GM12864 (cell line): ENCODE data around the gene HPCAL4.

Experiments used
- DNase-seq: peaks from one replicate; pipeline ENCODE4 v3.0.0-alpha.2; 2011; ENCODE audit warnings: low read depth
- H3K4me3 ChIP-seq: 2 replicates; pipeline ENCODE4 v1.5.1; 2011; ENCODE audit warnings: mild to moderate bottlenecking, low read depth, low read length, control low read depth
- TF ChIP-seq, protein P1 (sequence below): IDR thresholded peaks from 2 replicates; pipeline ENCODE4 v1.5.1; 2011; ENCODE audit warnings: low read depth, mild to moderate bottlenecking, moderate library complexity, low read length, control low read depth, inconsistent platforms; ENCODE audit errors: missing control alignments

Gene HPCAL4

DNA sequence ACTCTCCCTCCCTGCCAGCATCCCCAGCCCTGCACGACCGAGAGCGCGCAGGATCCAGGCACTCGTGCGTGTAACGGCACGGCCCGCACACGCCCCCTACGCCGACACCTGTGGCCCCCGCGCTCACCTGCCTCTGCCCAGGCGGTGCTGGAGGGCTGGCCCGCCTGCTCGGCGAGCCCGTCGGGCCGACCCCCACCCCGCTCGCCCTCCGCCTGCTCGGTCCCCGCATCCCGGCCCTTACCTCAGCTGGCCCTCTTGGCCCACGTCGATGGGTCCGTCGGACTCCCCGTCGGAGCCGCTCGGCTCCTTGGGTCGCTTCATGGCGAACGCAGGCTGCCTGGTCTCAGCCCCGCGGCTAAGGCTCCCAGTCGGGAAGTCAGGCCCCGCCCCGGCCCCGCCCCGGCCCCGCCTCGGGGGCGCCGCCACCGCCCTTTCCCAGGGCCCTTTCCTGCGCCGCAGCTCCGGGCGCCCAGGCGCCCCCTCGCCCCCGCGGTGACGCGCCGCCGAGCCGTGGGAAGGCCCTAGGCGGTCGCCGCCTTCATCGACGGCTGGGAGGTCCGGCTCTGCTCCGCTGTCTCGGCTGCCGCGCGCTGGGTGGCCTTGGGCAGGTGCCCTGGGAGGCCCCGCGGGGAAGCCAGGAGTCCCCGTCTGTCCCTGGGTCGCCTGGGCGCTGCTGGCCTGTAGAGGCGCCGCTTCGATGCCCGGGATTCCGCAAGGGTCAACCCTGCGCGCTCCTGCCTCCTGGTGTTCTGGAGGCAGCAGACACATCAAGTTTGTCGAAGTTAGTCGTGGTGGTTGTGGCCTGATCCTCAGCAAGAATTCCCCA lies 51.7 kb downstream of the HPCAL4 start, which contains the start of gene HEYL:
TSS of gene HEYL (minus strand) at position 339 of the 826 bp plus-strand sequence. CDS start at position 321, 18 bp downstream.
- TF ChIP-seq, protein P1, sequence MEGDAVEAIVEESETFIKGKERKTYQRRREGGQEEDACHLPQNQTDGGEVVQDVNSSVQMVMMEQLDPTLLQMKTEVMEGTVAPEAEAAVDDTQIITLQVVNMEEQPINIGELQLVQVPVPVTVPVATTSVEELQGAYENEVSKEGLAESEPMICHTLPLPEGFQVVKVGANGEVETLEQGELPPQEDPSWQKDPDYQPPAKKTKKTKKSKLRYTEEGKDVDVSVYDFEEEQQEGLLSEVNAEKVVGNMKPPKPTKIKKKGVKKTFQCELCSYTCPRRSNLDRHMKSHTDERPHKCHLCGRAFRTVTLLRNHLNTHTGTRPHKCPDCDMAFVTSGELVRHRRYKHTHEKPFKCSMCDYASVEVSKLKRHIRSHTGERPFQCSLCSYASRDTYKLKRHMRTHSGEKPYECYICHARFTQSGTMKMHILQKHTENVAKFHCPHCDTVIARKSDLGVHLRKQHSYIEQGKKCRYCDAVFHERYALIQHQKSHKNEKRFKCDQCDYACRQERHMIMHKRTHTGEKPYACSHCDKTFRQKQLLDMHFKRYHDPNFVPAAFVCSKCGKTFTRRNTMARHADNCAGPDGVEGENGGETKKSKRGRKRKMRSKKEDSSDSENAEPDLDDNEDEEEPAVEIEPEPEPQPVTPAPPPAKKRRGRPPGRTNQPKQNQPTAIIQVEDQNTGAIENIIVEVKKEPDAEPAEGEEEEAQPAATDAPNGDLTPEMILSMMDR = no peak
- DNase-seq = no peak
- H3K4me3 ChIP-seq = peak within 1 kb of the TSS; percentile 41

DNA sequence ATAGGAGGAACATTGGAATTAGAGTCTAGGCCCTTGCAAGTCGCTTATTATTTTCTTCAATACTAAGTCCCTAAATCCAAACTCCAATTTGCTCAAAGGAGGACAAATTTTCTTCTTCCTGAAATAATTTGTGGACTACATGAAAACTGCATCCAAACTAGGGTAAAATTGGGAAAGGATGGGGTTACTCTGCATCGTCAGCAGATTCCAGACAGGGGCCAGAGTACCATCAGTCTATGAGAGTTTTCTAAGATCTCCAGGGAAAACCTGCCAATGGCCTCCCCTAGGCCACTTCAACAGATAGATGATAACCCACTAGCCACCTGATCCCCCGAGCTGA lies 52.3 kb downstream of the HPCAL4 start:
- DNase-seq = no peak
- TF ChIP-seq, protein P1 = no peak
- peak overlapping the region; percentile 41; the same call in 1 of the 2 replicates for H3K4me3 ChIP-seq

DNA sequence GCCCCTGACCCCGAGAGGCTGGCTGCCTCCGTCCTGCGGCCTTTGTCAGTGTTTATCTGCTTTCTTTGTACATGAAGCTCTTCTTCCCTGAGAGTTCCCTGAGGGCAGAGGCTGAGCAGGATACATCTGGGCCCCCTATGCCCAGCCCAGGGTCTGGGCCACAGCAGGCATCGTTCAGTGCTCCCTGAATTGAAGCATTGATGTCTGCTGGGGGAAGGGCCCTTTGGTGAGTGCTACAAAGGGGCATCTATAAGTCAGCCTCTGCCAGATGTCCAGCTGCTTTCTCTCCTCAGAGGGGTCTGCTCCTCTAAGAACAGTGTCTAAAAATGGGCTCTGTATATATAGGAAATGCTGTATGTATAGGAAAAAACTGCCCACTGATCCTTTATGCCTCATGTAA lies 53.9 kb downstream of the HPCAL4 start:
- TF ChIP-seq, protein P1 = no peak
- no peak for DNase-seq
- no peak overlapping the region for H3K4me3 ChIP-seq

DNA sequence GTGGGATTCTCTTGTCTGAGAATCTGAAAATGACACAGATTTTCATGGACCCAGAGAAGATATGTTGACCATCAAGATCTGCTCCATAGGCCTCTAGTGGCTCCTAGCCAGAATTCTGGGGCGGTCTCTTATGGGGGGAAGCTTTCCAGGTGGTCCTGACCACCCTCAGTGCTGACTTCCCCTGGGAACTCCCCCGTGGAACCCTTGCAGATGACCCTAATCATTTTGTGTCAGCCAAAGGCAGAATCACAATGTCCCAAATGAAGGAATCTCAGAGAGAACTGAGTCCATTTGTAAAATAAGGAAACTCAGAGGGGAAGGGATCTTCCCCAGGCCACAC lies 55.4 kb downstream of the HPCAL4 start:
- TF ChIP-seq, protein P1 = no peak
- no peak for DNase-seq
- H3K4me3 ChIP-seq = no peak overlapping the region

DNA sequence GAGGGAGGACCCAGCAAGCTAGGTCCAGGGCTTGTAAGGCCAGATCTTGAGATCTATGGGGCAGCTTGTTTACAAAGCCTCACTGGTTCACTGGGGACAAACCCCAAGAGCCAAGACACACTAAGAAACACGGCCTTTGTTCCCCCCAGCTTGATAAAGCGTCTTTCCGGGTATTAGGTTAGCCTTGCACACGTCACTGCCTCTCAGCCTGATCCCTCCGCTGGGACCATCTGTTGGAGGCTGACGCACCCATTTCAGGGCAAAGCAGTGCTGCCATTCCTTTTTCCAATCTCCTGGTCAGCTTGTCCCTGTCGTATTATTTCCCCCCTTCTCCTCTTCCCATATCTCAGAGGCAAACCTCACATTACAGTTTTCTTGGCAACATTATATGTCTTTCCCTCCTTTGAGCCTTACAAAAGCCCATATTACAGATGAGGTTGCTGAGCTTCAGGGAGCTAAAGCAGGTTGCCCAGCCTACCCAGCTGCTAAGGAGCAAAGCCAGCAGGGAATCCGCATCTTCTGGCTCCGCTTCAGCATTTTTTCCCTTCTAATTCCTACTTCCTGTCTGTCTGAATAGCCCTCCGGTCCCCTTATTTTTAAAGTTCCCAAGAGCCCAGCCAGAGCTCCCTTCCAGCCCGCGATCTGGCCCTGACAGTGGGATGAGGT lies 55.9 kb downstream of the HPCAL4 start:
- DNase-seq = no peak
- no peak overlapping the region for H3K4me3 ChIP-seq
- TF ChIP-seq, protein P1 = no peak

DNA sequence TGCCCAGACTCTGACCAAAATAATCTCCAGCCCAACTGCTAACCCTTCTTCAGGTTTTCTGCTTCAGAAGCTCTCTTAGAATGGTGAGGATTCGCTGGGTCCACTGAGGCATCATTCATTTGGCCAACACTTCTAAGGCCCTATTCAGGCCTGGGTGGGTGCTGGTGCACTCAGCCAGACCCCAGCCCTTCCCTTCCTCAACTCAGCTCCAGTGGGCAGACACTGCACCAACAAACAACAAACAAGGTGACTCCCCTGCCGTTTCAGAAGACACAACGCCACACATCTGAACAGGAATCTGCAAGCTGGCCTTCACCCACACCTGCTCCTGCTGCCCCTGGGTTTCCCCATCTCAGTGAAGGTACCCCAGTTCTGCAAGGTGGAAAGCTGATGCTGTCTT lies 57.8 kb downstream of the HPCAL4 start:
- TF ChIP-seq, protein P1 = no peak
- H3K4me3 ChIP-seq = no peak overlapping the region

More for the DNA sequence above, 57.8 kb downstream of the HPCAL4 start:
- DNase-seq = no peak
